Sigmoid colon (tissue), 7 donors: ENCODE data around the gene SLC39A9. TPM values are rescaled to one million over a fixed set of nuclear protein-coding genes. Genes with fewer than 3 reads are reported as not detected.

Experiments
- DNase-seq: peaks from one replicate; pipeline ENCODE4 v3.0.0-alpha.2; 2019
- H3K27ac ChIP-seq, 4 donors: fragments of 200-600 bp; sonication (generic); one replicate each; pipeline ENCODE4 v1.5.1; 2016 to 2019; ENCODE audit warnings: mild to moderate bottlenecking in 1 of 4
- H3K27me3 ChIP-seq, 3 donors: fragments of 200-600 bp; sonication (generic); one replicate each; pipeline ENCODE4 v1.5.1; 2019; ENCODE audit warnings: mild to moderate bottlenecking in 1 of 3
- H3K36me3 ChIP-seq, 4 donors: fragments of 200-600 bp; sonication (generic); one replicate each; pipeline ENCODE4 v1.5.1; 2016 to 2019
- H3K4me1 ChIP-seq, 4 donors: fragments of 200-600 bp; sonication (generic); one replicate each; pipeline ENCODE4 v1.5.1; 2017 to 2019
- H3K4me3 ChIP-seq, 4 donors: fragments of 200-600 bp; sonication (generic); one replicate each; pipeline ENCODE4 v1.5.1; 2017 to 2019; ENCODE audit warnings: mild to moderate bottlenecking in 2 of 4, moderate library complexity in 1 of 4
- H3K9me3 ChIP-seq, 4 donors: fragments of 200-600 bp in 3 of 4; sonication (generic) in 3 of 4; one replicate each; pipeline versions ENCODE4 v1.5.1 to v1.6.1; 2013 to 2019
- EP300 ChIP-seq, 4 donors: sonication (generic); formaldehyde crosslinking; IDR thresholded peaks; one replicate each; pipeline ENCODE4 v1.6.1; 2017; ENCODE audit warnings: antibody characterized with exemption in 4 of 4
- POLR2A ChIP-seq, 2 donors: fragments of 450-650 bp; IDR thresholded peaks; one replicate each; pipeline ENCODE4 v1.6.1; 2016; ENCODE audit warnings: antibody characterized with exemption in 2 of 2, mild to moderate bottlenecking in 2 of 2, moderate library complexity in 2 of 2
- POLR2AphosphoS5 ChIP-seq, 4 donors: sonication (generic); formaldehyde crosslinking; IDR thresholded peaks; one replicate each; pipeline ENCODE4 v1.6.1; 2017; ENCODE audit warnings: antibody characterized with exemption in 4 of 4
- WGBS, 2 donors: extraction: QIAGEN DNeasy Blood & Tissue Kit; methylation state at CpG; one replicate each; pipeline ENCODE4 v1.1.7; 2013; 5-methylcytosine and 5-hydroxymethylcytosine counted together
- intact Hi-C: fragments of 100-400 bp; cut with DNase I; formaldehyde crosslinking; loops from one replicate; pipeline ENCODE4 v1.15.1; 2023
- polyA plus RNA-seq, 3 donors: library from polyadenylated mRNA; stranded (reverse); fragments of 200-250 nt; gene quantifications; one replicate each; pipeline ENCODE4 v1.2.3, GENCODE V29; 2013
- total RNA-seq, 4 donors: library from RNA; depleted of rRNA; stranded (reverse); fragments of >200 nt; gene quantifications; one replicate each; pipeline ENCODE4 v1.1.0, GENCODE V29; 2016
- TF ChIP-seq, protein P1 (sequence below), 4 experiments: fragments of 450-650 bp in 3 of 4; fragments of 200-600 bp in 1 of 4; IDR thresholded peaks; one replicate each; pipeline ENCODE4 v1.5.1; 2016 to 2019; ENCODE audit warnings: antibody characterized with exemption in 4 of 4, mild to moderate bottlenecking in 3 of 4, moderate library complexity in 2 of 4
- donor health status: healthy with polysubstance abuse.
- donor health status: Bipolar disorder and iron deficiency.
- donor health status: healthy.

The SLC39A9 gene
- total and polyA plus RNA-seq, 7 donors: 11.4 to 47.4 (median 39.0) TPM

DNA sequence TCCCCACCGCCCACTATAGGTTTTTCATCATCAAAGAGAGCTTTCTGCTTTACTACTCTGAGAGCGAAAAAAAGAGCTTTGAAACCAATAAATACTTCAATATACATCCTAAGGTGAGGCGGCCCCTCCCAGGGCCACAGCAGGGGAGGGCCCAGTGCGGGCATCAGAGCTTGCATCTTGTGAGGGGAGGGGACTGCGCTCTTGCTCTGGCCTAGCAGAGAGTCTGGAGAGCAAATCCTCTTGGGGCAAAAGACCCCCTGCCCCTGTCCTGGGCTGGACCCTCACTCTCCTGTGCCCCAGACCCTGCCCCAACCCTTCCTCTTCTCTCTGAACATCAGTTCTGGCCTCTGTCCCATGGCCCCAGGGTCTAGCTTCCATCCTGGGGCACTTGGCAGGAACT lies 101.6 kb downstream of the SLC39A9 start:
- H3K4me1 ChIP-seq: peaks cover 0 to 13% (median 10%) of the 10 kb centered on the region in 4 donors
- TF ChIP-seq EP300 (IDR thresholded peaks at IDR 0.05): no peak
- TF ChIP-seq, protein P1, sequence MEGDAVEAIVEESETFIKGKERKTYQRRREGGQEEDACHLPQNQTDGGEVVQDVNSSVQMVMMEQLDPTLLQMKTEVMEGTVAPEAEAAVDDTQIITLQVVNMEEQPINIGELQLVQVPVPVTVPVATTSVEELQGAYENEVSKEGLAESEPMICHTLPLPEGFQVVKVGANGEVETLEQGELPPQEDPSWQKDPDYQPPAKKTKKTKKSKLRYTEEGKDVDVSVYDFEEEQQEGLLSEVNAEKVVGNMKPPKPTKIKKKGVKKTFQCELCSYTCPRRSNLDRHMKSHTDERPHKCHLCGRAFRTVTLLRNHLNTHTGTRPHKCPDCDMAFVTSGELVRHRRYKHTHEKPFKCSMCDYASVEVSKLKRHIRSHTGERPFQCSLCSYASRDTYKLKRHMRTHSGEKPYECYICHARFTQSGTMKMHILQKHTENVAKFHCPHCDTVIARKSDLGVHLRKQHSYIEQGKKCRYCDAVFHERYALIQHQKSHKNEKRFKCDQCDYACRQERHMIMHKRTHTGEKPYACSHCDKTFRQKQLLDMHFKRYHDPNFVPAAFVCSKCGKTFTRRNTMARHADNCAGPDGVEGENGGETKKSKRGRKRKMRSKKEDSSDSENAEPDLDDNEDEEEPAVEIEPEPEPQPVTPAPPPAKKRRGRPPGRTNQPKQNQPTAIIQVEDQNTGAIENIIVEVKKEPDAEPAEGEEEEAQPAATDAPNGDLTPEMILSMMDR (IDR thresholded peaks at IDR 0.05): no peak
- TF ChIP-seq POLR2A (IDR thresholded peaks at IDR 0.05): no peak
- no peak for TF ChIP-seq POLR2AphosphoS5 (IDR thresholded peaks at IDR 0.05)
- WGBS, 2 donors: 82 to 88% methylated on average over 5 of the region's 5 CpGs
- H3K4me3 ChIP-seq: no peak overlapping the region
- H3K27ac ChIP-seq: no peak overlapping the region
- DNase-seq: no peak
- intact Hi-C loops: no loop called here
- no peaks in the 10 kb centered on the region for H3K36me3 ChIP-seq
- no peaks in the 10 kb centered on the region for H3K27me3 ChIP-seq
- no peaks in the 10 kb centered on the region for H3K9me3 ChIP-seq

DNA sequence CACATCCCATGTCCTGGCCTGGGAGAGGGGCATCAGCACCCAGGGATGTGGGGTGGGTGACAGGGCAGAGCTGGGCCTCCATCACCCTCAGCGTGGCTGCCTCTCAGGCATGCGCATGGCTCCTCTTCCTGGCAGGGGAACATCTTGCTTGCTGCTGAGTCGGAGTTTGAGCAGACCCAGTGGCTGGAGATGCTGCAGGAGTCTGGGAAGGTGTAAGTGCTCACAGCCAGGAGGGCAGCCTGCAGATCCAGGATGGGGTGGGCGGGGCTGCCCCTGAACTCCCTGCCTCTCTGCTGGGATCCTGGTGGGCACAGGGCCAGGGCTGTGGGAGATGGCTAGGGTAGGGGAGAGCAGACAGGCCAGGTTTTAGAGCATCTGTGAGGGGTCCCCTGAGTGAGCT lies 102.2 kb downstream of the SLC39A9 start:
- intact Hi-C loops: no loop called here
- Histone ChIP-seq H3K9me3 (no peaks in the 10 kb centered on the region), H3K4me1 (peaks cover 0 to 13% (median 10%) of the 10 kb centered on the region in 4 donors), H3K27ac (no peak overlapping the region), H3K27me3 (no peaks in the 10 kb centered on the region), H3K4me3 (no peak overlapping the region), H3K36me3 (no peaks in the 10 kb centered on the region)
- no peak for DNase-seq
- TF ChIP-seq EP300 (IDR thresholded peaks at IDR 0.05) (no peak), POLR2AphosphoS5 (IDR thresholded peaks at IDR 0.05) (no peak), POLR2A (IDR thresholded peaks at IDR 0.05) (no peak)
- TF ChIP-seq, protein P1 (IDR thresholded peaks at IDR 0.05): no peak
- WGBS, 2 donors: 88 to 89% methylated on average over 4 of the region's 4 CpGs

DNA sequence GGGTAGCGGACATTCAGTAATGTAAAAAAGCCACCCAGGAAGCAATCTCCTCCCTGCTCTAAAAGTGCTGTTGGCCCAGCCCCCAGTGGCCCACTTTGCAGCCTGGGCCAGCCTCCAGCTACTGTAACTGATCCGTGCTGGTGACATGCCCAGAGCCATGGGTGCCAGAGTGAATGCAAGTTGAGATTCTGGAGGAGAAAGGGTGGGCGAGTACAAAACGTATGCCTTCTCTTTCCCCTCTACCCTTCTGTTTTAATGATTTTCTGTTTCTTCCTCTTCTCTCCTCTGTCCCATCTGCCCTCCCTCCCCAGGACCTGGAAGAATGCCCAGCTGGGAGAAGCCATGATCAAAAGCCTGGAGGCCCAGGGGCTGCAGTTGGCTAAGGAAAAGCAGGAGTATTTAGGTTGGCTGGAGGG lies 102.9 kb downstream of the SLC39A9 start:
- H3K27ac ChIP-seq: no peak overlapping the region
- no peak for DNase-seq
- H3K4me1 ChIP-seq: peaks cover 0 to 13% (median 10%) of the 10 kb centered on the region in 4 donors
- TF ChIP-seq POLR2AphosphoS5 (IDR thresholded peaks at IDR 0.05) (no peak), EP300 (IDR thresholded peaks at IDR 0.05) (no peak), POLR2A (IDR thresholded peaks at IDR 0.05) (no peak)
- TF ChIP-seq, protein P1 (IDR thresholded peaks at IDR 0.05): no peak
- H3K4me3 ChIP-seq: no peak overlapping the region
- H3K36me3 ChIP-seq: no peaks in the 10 kb centered on the region
- H3K27me3 ChIP-seq: no peaks in the 10 kb centered on the region
- intact Hi-C loops: no loop called here
- H3K9me3 ChIP-seq: no peaks in the 10 kb centered on the region
- 71 to 78% methylated on average over 4 of the region's 4 CpGs for WGBS, 2 donors

DNA sequence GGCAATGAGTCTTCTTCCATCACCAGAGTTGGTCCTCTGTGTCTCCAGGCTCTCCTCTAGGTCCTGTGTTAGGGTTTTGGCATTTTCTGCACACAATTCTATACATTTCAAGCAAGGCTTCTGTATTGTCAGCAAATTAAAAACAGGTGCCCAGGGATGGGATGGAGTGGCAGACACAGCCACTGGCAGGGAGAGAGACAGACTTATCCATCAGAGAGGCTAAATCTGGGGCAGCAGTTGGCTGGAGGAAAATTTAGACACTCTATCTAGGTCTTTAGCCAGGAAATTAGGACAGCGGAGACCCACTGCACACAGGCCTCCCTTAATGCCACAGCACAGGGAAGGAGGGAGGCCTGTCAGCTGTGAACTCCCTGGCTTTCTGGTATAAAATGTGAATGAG lies 106.3 kb downstream of the SLC39A9 start:
- no peak overlapping the region for H3K4me3 ChIP-seq
- H3K4me1 ChIP-seq: peaks cover 0 to 13% (median 10%) of the 10 kb centered on the region in 4 donors
- H3K27ac ChIP-seq: no peak overlapping the region
- TF ChIP-seq, protein P1 (IDR thresholded peaks at IDR 0.05): no peak
- no peak for TF ChIP-seq EP300 (IDR thresholded peaks at IDR 0.05)
- TF ChIP-seq POLR2A (IDR thresholded peaks at IDR 0.05): no peak
- TF ChIP-seq POLR2AphosphoS5 (IDR thresholded peaks at IDR 0.05): no peak
- no peak for DNase-seq
- intact Hi-C loops: no loop called here
- WGBS, 2 donors: 95 to 100% methylated on average over 1 of the region's 1 CpG
- H3K36me3 ChIP-seq: no peaks in the 10 kb centered on the region
- no peaks in the 10 kb centered on the region for H3K27me3 ChIP-seq
- H3K9me3 ChIP-seq: no peaks in the 10 kb centered on the region
